GM18951 (cell line): ENCODE measurements around the gene SULT1C3.

Experiments used
- POLR2A ChIP-seq: IDR thresholded peaks from 4 replicates; pipeline ENCODE4 v1.6.1; 2011; ENCODE audit warnings: mild to moderate bottlenecking; ENCODE audit not compliant: insufficient read length, insufficient read depth; ENCODE audit errors: extremely low read depth
- in situ Hi-C: fragments of 300-500 bp; cut with MboI; formaldehyde crosslinking; loops from one replicate; pipeline ENCODE4 v1.12.0; 2022; ENCODE audit warnings: low sequenced_read_pairs, mixed read lengths, inconsistent platforms; ENCODE audit not compliant: unreplicated experiment

SULT1C3 gene

DNA sequence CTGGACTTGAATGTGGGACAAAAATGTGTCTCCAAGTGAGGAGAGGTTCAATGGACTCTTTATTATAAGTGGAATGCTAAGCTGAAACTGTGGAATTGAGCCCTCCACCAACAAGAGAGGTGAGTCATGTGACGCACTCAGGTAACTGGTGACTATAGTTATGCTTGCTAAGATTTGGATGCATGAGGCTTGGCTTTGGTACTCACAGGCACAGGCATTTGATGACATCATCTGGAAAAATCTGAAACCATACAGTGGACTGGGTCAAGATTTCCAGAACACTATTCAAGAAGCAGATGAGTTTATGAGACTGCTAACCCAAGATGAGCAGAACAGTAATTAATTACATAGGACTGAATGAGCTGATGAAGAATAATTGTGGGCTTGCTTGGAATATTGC lies 15.7 kb upstream of the SULT1C3 start:
- in situ Hi-C loops: no loop called here
- TF ChIP-seq POLR2A: no peak

- TF ChIP-seq POLR2A: no peak
- in situ Hi-C loops: no loop called here
Measured at GRCh38 chr2:108226564-108226963, 13.2 kb upstream of the SULT1C3 start.

GRCh38 chr2:108228006-108228405 lies 11.8 kb upstream of the SULT1C3 start:
- no peak for TF ChIP-seq POLR2A
- in situ Hi-C loops: no loop called here

- in situ Hi-C loops: no loop called here
- no peak for TF ChIP-seq POLR2A
Measured at GRCh38 chr2:108228537-108228936, 11.2 kb upstream of the SULT1C3 start.

DNA sequence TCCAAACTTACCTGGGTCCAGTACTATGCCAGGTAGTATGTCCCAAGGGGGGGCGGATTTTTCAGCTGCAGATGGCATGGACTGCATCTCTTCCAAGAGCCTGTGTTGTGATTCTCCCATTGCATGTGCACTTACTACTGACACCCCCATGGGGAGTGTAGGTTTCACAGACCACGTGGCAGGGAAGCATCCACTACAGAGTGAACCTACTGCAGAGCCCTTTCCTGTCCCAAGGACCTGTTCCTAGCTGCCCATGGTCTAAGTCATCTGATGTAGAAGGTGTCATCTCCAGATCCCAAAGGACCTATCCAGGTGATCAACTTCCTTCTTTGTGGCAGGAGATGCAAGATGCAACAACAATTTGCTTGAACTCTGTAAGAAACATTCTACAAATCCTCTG lies 9.9 kb upstream of the SULT1C3 start:
- in situ Hi-C loops: no loop called here
- no peak for TF ChIP-seq POLR2A

DNA sequence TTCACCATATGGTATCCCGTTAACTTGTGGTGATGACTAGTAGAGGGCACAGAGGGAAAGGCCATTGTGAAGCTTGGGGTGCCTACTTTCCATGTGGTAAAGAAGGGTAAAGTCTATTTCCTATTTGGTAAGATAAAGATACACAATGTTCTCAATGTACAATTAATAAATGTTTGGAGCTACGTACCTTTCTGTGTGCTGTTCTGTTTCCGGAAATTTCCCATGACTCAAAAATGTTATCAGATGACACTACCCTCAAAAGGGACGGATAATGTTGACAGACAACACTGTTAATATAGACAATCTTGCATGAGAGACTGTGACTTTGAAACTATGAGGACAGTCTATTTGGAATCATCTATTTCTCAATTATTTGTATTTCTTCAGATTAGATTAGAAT lies 4.2 kb upstream of the SULT1C3 start:
- TF ChIP-seq POLR2A: no peak
- in situ Hi-C loops: no loop called here

GRCh38 chr2:108236676-108237335 lies 3.0 kb upstream of the SULT1C3 start:
- no peak for TF ChIP-seq POLR2A
- in situ Hi-C loops: no loop called here

DNA sequence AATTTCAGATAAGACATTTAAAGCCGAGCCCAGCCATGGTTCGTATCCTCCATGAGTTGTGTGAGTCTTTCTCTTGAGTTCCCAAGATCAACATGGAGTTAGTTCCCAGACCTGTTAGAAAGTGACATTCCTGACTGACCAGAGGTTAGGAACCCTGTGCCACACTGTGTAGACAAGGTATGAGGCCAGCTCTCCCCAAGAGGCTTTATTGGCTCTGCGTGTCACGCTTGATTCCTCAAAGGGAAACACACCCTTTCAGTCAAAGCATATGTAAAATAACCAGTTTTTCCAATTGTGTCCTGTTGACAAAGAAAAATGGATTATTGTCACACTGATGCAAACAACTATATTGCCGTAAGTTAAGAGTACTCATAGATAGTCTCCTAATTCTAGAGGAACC lies 1.2 kb downstream of the SULT1C3 start:
- no peak for TF ChIP-seq POLR2A
- in situ Hi-C loops: no loop called here

- TF ChIP-seq POLR2A: no peak
- in situ Hi-C loops: no loop called here
Measured at GRCh38 chr2:108243566-108243965, 3.8 kb downstream of the SULT1C3 start.

DNA sequence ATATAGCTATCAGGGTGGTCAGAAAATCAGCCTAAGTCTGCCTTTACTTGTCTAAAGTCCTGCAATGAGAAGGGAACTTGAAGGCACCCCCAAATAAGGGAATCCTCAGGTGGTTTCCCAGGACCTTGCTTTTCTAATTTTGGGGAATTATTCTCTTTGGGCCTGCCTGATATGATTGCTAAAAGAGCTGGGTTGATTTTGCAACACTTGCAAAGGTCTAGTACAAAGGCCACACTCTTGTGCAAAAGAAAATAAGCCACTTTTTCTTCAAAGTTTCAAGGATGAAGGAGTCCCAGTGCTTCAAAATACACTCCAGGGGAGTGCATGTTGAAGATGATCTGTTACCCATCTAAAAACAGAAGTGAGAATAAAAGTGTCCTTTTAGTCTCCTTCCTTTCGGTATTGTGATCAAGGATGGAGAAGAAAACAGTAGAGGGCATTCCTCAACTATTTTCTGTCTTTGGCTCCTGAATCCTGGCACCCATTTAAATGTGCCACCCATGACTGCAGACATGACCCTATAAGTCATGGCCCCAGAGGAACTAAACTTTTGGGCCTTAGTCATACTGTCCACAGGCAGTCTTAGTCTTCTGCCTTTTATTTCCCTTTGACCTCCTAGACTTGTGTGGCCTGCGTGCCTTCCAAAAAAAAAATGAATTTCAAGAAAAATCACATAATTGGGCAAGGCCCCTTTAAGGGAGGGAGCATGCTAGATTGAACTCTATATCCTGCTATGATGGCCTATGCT lies 5.1 kb downstream of the SULT1C3 start:
- in situ Hi-C loops: no loop called here
- no peak for TF ChIP-seq POLR2A

GRCh38 chr2:108253106-108253505 lies 13.3 kb downstream of the SULT1C3 start:
- in situ Hi-C loops: no loop called here
- TF ChIP-seq POLR2A: no peak

- TF ChIP-seq POLR2A: no peak
- in situ Hi-C loops: no loop called here
Measured at GRCh38 chr2:108257757-108258331, 18.1 kb downstream of the SULT1C3 start.

- no peak for TF ChIP-seq POLR2A
- in situ Hi-C loops: no loop called here
Measured at GRCh38 chr2:108260773-108261172, 21.0 kb downstream of the SULT1C3 start.

GRCh38 chr2:108262036-108262435 lies 22.3 kb downstream of the SULT1C3 start:
- no peak for TF ChIP-seq POLR2A
- in situ Hi-C loops: no loop called here

- in situ Hi-C loops: no loop called here
Measured at GRCh38 chr2:108263401-108263800, 23.6 kb downstream of the SULT1C3 start.

More at GRCh38 chr2:108263401-108263800, 23.6 kb downstream of the SULT1C3 start:
- TF ChIP-seq POLR2A: no peak
